GM23338 (cell line): ENCODE results near the gene GAGE12J.
"Not testable (repeated sequence)": the region's sequence is repeated elsewhere in the genome, so short reads cannot be mapped to it uniquely, and the experiment has no call there.

Experiments used
- CREB1 ChIP-seq: fragments of 250-450 bp; sonication (Bioruptor Pico); IDR thresholded peaks from 2 replicates; pipeline ENCODE4 v1.5.0; 2020; ENCODE audit warnings: low read depth, mild to moderate bottlenecking, moderate library complexity
- ETS1 ChIP-seq: IDR thresholded peaks from 2 replicates; pipeline ENCODE4 v1.6.1; 2016; ENCODE audit warnings: antibody characterized with exemption
- EZH2 ChIP-seq: fragments of 200-600 bp; sonication (generic); IDR thresholded peaks from one replicate; pipeline ENCODE4 v1.8.0; 2017; ENCODE audit warnings: antibody characterized with exemption, mild to moderate bottlenecking, low read depth; ENCODE audit not compliant: unreplicated experiment
- POLR2AphosphoS5 ChIP-seq: IDR thresholded peaks from 2 replicates; pipeline ENCODE4 v1.6.1; 2016; ENCODE audit warnings: antibody characterized with exemption, low read depth
- REST ChIP-seq: IDR thresholded peaks from one replicate; pipeline ENCODE4 v1.6.1; 2018; ENCODE audit warnings: antibody characterized with exemption; ENCODE audit not compliant: unreplicated experiment
- TF ChIP-seq, protein P1 (sequence below), 2 experiments: fragments of 200-600 bp in 1 of 2; sonication (generic) in 1 of 2; conservative IDR thresholded peaks; 2 replicates each; pipeline versions ENCODE4 v1.5.1 to v1.6.1; 2016 to 2017; ENCODE audit warnings: antibody characterized with exemption in 2 of 2, low read depth in 2 of 2, mild to moderate bottlenecking in 2 of 2, moderate library complexity in 1 of 2

- TF ChIP-seq, protein P1, sequence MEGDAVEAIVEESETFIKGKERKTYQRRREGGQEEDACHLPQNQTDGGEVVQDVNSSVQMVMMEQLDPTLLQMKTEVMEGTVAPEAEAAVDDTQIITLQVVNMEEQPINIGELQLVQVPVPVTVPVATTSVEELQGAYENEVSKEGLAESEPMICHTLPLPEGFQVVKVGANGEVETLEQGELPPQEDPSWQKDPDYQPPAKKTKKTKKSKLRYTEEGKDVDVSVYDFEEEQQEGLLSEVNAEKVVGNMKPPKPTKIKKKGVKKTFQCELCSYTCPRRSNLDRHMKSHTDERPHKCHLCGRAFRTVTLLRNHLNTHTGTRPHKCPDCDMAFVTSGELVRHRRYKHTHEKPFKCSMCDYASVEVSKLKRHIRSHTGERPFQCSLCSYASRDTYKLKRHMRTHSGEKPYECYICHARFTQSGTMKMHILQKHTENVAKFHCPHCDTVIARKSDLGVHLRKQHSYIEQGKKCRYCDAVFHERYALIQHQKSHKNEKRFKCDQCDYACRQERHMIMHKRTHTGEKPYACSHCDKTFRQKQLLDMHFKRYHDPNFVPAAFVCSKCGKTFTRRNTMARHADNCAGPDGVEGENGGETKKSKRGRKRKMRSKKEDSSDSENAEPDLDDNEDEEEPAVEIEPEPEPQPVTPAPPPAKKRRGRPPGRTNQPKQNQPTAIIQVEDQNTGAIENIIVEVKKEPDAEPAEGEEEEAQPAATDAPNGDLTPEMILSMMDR (conservative IDR thresholded peaks at IDR 0.05; ENCODE audit: low read depth in 2 of 2): not testable (repeated sequence)
- TF ChIP-seq EZH2; REST; POLR2AphosphoS5; CREB1 (CRISPR knock-in tag); ETS1: not testable (repeated sequence)
Observed at GRCh38 chrX:49321737-49322136, at the start of gene GAGE12J.
